Testis (tissue), 3 donors: ENCODE measurements around the gene ITGA1. TPM values are rescaled to one million over a fixed set of nuclear protein-coding genes. Genes with fewer than 3 reads are reported as not detected.
"Not testable (repeated sequence)": the region's sequence is repeated elsewhere in the genome, so short reads cannot be mapped to it uniquely, and the experiment has no call there.

Experiments used
- DNase-seq: peaks from one replicate; pipeline ENCODE4 v3.0.0-alpha.2; 2019
- H3K27ac ChIP-seq, 2 donors: fragments of 200-600 bp; sonication (generic); one replicate each; pipeline ENCODE4 v1.5.1; 2019
- H3K27me3 ChIP-seq: fragments of 200-600 bp; sonication (generic); one replicate; pipeline ENCODE4 v1.5.1; 2019
- H3K36me3 ChIP-seq: fragments of 200-600 bp; sonication (generic); one replicate; pipeline ENCODE4 v1.5.1; 2017; ENCODE audit warnings: low read depth; ENCODE audit errors: missing control alignments
- H3K4me1 ChIP-seq: fragments of 200-600 bp; sonication (generic); one replicate; pipeline ENCODE4 v1.5.1; 2019
- H3K4me3 ChIP-seq, 2 donors: fragments of 200-600 bp; sonication (generic); one replicate each; pipeline ENCODE4 v1.5.1; 2017 to 2019
- H3K9me3 ChIP-seq: fragments of 200-600 bp; sonication (generic); one replicate; pipeline ENCODE4 v1.5.1; 2017
- CTCF ChIP-seq, 3 experiments: fragments of 450-650 bp in 2 of 3; fragments of 200-600 bp in 1 of 3; sonication (generic) in 1 of 3; IDR thresholded peaks; one replicate each; pipeline ENCODE4 v1.5.1; 2016 to 2019; ENCODE audit warnings: antibody characterized with exemption in 3 of 3, mild to moderate bottlenecking in 2 of 3, moderate library complexity in 1 of 3
- POLR2A ChIP-seq: fragments of 450-650 bp; IDR thresholded peaks from one replicate; pipeline ENCODE4 v1.6.1; 2017; ENCODE audit warnings: antibody characterized with exemption, mild to moderate bottlenecking, moderate library complexity
- WGBS, 2 donors: methylation state at CpG; one replicate each; pipeline ENCODE4 v1.1.5; 2018; 5-methylcytosine and 5-hydroxymethylcytosine counted together
- intact Hi-C: fragments of 100-400 bp; cut with DNase I; formaldehyde crosslinking; loops from one replicate; pipeline ENCODE4 v1.15.1; 2023; ENCODE audit warnings: low total_unique reads
- polyA plus RNA-seq: library from polyadenylated mRNA; stranded (reverse); fragments of 350-450 nt; fragmentation: Illumina TruSeq; extraction: RNeasy Lipid Tissue Mini Kit (QIAGEN cat#74804); gene quantifications from one replicate; pipeline ENCODE4 v1.2.3, GENCODE V29; 2014; ENCODE audit warnings: low read depth, low replicate concordance; ENCODE audit not compliant: insufficient read depth
- total RNA-seq, 2 donors: library from RNA; depleted of rRNA; stranded (reverse); fragments of >200 nt; gene quantifications; one replicate each; pipeline ENCODE4 v1.2.3, GENCODE V29; 2016

Gene ITGA1
- total and polyA plus RNA-seq, 3 donors from 2014 or later: 7.3 to 8.1 (median 7.5) TPM

DNA sequence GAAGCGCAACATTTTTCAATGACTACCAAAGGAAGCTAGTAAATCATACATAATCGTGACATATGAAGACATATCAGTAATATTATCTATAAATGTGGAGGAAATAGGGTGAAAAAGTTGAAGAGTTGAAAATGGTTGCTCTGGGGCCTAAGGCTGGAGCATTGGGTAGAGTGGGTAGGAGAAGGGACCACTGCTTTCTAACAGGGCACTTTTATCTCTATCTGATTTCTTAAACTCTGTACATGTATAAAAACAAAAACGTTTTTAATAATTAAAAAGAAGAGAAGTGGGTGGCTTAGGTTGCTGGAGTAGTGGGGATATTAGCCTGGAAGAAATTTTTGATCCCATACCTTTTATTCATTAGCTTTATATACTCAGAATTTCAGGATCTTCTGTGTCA, 44.2 kb upstream of the ITGA1 start:
- H3K27me3 ChIP-seq: no peaks in the 10 kb centered on the region
- 76% methylated on average over 3 of the region's 3 CpGs for WGBS, 2 donors
- H3K36me3 ChIP-seq: no peaks in the 10 kb centered on the region
- no peaks in the 10 kb centered on the region for H3K9me3 ChIP-seq
- H3K4me3 ChIP-seq: no peak overlapping the region
- H3K4me1 ChIP-seq: no peaks in the 10 kb centered on the region
- H3K27ac ChIP-seq: no peak overlapping the region
- intact Hi-C loops: no loop called here
- DNase-seq: no peak
- no peak for TF ChIP-seq POLR2A
- TF ChIP-seq CTCF (IDR thresholded peaks at IDR 0.05): no peak

DNA sequence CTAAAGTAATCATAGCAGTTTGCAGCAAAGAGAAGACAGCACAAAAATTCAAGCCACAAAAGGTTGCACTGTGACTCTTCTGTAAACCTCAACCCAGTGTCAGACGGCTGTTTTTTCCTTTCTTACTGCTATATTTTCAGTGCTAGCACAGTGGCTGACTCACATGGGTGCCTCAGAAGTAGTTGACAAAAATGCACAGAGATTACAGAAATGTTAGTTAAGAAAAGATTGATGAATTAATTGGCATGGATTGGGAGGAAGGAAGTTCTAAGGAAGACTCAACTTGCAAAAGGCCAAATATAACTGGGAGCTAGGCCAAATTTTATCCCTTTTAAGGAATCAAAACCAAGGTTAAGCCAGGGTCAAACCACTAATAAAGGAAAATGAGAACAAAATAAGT, 43.7 kb upstream of the ITGA1 start:
- Histone ChIP-seq H3K4me1 (no peaks in the 10 kb centered on the region), H3K4me3 (no peak overlapping the region), H3K9me3 (no peaks in the 10 kb centered on the region), H3K27ac (no peak overlapping the region), H3K27me3 (no peaks in the 10 kb centered on the region), H3K36me3 (no peaks in the 10 kb centered on the region)
- intact Hi-C loops: no loop called here
- TF ChIP-seq POLR2A: no peak
- TF ChIP-seq CTCF (IDR thresholded peaks at IDR 0.05): no peak
- WGBS, 2 donors: 33 to 54% methylated on average over 1 of the region's 1 CpG
- DNase-seq: no peak

- H3K27me3 ChIP-seq, H3K4me1 ChIP-seq, H3K36me3 ChIP-seq, intact Hi-C loops, H3K27ac ChIP-seq, H3K9me3 ChIP-seq, H3K4me3 ChIP-seq, DNase-seq: not testable (repeated sequence)
- WGBS, 2 donors: 82 to 93% methylated on average over 2 of the region's 2 CpGs
These were observed 42.8 kb upstream of the ITGA1 start for GRCh38 chr5:52744867-52745458.

GRCh38 chr5:52746539-52746938, 41.2 kb upstream of the ITGA1 start:
- no peak overlapping the region for H3K27ac ChIP-seq
- H3K9me3 ChIP-seq: no peaks in the 10 kb centered on the region
- no peak for TF ChIP-seq CTCF (IDR thresholded peaks at IDR 0.05)
- no peak overlapping the region for H3K4me3 ChIP-seq
- intact Hi-C loops: no loop called here
- no peaks in the 10 kb centered on the region for H3K4me1 ChIP-seq
- no peaks in the 10 kb centered on the region for H3K36me3 ChIP-seq
- DNase-seq: no peak
- H3K27me3 ChIP-seq: no peaks in the 10 kb centered on the region
- 59 to 66% methylated on average over 2 of the region's 2 CpGs for WGBS, 2 donors

DNA sequence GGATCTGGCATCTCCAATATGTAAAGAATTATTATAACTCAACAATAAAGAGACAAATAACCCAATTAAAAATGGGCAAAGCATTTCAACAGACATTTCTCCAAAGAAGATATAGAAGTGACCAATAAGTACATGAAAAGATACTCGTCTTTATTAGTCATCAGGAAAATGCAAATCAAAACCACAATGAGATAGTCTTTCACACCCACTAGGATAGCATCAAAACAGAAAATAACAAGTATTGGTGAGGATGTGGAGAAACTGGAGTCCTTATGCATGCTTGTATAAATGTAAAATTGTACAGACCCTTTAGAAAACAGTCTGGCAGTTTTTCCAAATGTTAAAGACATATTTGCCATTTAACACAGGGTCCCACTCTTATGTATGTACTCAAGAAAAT, 39.1 kb upstream of the ITGA1 start:
- intact Hi-C loops: no loop called here
- DNase-seq: no peak
- no peaks in the 10 kb centered on the region for H3K9me3 ChIP-seq
- no peaks in the 10 kb centered on the region for H3K36me3 ChIP-seq
- TF ChIP-seq CTCF (IDR thresholded peaks at IDR 0.05) (no peak), POLR2A (no peak)
- no peaks in the 10 kb centered on the region for H3K4me1 ChIP-seq
- WGBS, 2 donors: 33 to 41% methylated on average over 1 of the region's 1 CpG
- no peak overlapping the region for H3K4me3 ChIP-seq
- H3K27ac ChIP-seq: no peak overlapping the region
- H3K27me3 ChIP-seq: no peaks in the 10 kb centered on the region
